Sigmoid colon (tissue), 7 donors: Measurements from ENCODE around the gene ALG3. TPM values are rescaled to one million over a fixed set of nuclear protein-coding genes. Genes with fewer than 3 reads are reported as not detected.

Experiments
- DNase-seq: peaks from one replicate; pipeline ENCODE4 v3.0.0-alpha.2; 2019
- H3K27ac ChIP-seq, 4 donors: fragments of 200-600 bp; sonication (generic); one replicate each; pipeline ENCODE4 v1.5.1; 2016 to 2019; ENCODE audit warnings: mild to moderate bottlenecking in 1 of 4
- H3K27me3 ChIP-seq, 3 donors: fragments of 200-600 bp; sonication (generic); one replicate each; pipeline ENCODE4 v1.5.1; 2019; ENCODE audit warnings: mild to moderate bottlenecking in 1 of 3
- H3K36me3 ChIP-seq, 4 donors: fragments of 200-600 bp; sonication (generic); one replicate each; pipeline ENCODE4 v1.5.1; 2016 to 2019
- H3K4me1 ChIP-seq, 4 donors: fragments of 200-600 bp; sonication (generic); one replicate each; pipeline ENCODE4 v1.5.1; 2017 to 2019
- H3K4me3 ChIP-seq, 4 donors: fragments of 200-600 bp; sonication (generic); one replicate each; pipeline ENCODE4 v1.5.1; 2017 to 2019; ENCODE audit warnings: mild to moderate bottlenecking in 2 of 4, moderate library complexity in 1 of 4
- H3K9me3 ChIP-seq, 4 donors: fragments of 200-600 bp in 3 of 4; sonication (generic) in 3 of 4; one replicate each; pipeline versions ENCODE4 v1.5.1 to v1.6.1; 2013 to 2019
- EP300 ChIP-seq, 4 donors: sonication (generic); formaldehyde crosslinking; IDR thresholded peaks; one replicate each; pipeline ENCODE4 v1.6.1; 2017; ENCODE audit warnings: antibody characterized with exemption in 4 of 4
- POLR2A ChIP-seq, 2 donors: fragments of 450-650 bp; IDR thresholded peaks; one replicate each; pipeline ENCODE4 v1.6.1; 2016; ENCODE audit warnings: antibody characterized with exemption in 2 of 2, mild to moderate bottlenecking in 2 of 2, moderate library complexity in 2 of 2
- POLR2AphosphoS5 ChIP-seq, 4 donors: sonication (generic); formaldehyde crosslinking; IDR thresholded peaks; one replicate each; pipeline ENCODE4 v1.6.1; 2017; ENCODE audit warnings: antibody characterized with exemption in 4 of 4
- WGBS, 2 donors: extraction: QIAGEN DNeasy Blood & Tissue Kit; methylation state at CpG; one replicate each; pipeline ENCODE4 v1.1.7; 2013; 5-methylcytosine and 5-hydroxymethylcytosine counted together
- intact Hi-C: fragments of 100-400 bp; cut with DNase I; formaldehyde crosslinking; loops from one replicate; pipeline ENCODE4 v1.15.1; 2023
- polyA plus RNA-seq, 3 donors: library from polyadenylated mRNA; stranded (reverse); fragments of 200-250 nt; gene quantifications; one replicate each; pipeline ENCODE4 v1.2.3, GENCODE V29; 2013
- total RNA-seq, 4 donors: library from RNA; depleted of rRNA; stranded (reverse); fragments of >200 nt; gene quantifications; one replicate each; pipeline ENCODE4 v1.1.0, GENCODE V29; 2016
- TF ChIP-seq, protein P1 (sequence below), 4 experiments: fragments of 450-650 bp in 3 of 4; fragments of 200-600 bp in 1 of 4; IDR thresholded peaks; one replicate each; pipeline ENCODE4 v1.5.1; 2016 to 2019; ENCODE audit warnings: antibody characterized with exemption in 4 of 4, mild to moderate bottlenecking in 3 of 4, moderate library complexity in 2 of 4
- donor health status: healthy with polysubstance abuse.
- donor health status: Bipolar disorder and iron deficiency.
- donor health status: healthy.

The ALG3 gene
- total and polyA plus RNA-seq, 7 donors, result 9.9 to 46.8 (median 36.0) TPM

DNA sequence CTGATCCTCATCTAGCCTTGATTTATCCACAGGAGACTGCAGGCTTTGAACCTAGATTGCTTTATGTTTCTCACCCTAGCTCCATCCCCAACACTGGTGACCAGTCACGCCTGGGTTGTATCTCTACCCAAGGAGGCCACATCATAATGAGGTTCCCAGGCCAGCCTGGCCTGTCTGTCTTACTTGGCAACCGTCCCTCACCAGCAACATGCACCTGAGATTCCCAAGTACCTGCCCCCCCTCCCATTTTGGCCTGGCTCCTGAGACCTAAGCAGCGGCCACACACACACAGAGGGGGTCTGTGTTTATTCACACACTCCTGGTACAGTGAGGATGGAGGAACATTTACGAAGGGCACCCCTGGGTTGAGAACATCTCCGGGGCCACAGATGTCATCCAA is 10.2 kb upstream of the ALG3 start:
- no peak for DNase-seq
- 90 to 95% methylated on average over 5 of the region's 5 CpGs for WGBS, 2 donors
- Histone ChIP-seq H3K4me1 (peaks cover 0 to 34% (median 33%) of the 10 kb centered on the region in 4 donors), H3K27me3 (peaks cover 38 to 67% (median 58%) of the 10 kb centered on the region in 3 donors), H3K27ac (no peak overlapping the region), H3K4me3 (no peak overlapping the region), H3K36me3 (no peaks in the 10 kb centered on the region), H3K9me3 (no peaks in the 10 kb centered on the region)
- TF ChIP-seq, protein P1, sequence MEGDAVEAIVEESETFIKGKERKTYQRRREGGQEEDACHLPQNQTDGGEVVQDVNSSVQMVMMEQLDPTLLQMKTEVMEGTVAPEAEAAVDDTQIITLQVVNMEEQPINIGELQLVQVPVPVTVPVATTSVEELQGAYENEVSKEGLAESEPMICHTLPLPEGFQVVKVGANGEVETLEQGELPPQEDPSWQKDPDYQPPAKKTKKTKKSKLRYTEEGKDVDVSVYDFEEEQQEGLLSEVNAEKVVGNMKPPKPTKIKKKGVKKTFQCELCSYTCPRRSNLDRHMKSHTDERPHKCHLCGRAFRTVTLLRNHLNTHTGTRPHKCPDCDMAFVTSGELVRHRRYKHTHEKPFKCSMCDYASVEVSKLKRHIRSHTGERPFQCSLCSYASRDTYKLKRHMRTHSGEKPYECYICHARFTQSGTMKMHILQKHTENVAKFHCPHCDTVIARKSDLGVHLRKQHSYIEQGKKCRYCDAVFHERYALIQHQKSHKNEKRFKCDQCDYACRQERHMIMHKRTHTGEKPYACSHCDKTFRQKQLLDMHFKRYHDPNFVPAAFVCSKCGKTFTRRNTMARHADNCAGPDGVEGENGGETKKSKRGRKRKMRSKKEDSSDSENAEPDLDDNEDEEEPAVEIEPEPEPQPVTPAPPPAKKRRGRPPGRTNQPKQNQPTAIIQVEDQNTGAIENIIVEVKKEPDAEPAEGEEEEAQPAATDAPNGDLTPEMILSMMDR (IDR thresholded peaks at IDR 0.05), result no peak
- TF ChIP-seq POLR2A (IDR thresholded peaks at IDR 0.05), result no peak
- intact Hi-C loops, result no loop called here

DNA sequence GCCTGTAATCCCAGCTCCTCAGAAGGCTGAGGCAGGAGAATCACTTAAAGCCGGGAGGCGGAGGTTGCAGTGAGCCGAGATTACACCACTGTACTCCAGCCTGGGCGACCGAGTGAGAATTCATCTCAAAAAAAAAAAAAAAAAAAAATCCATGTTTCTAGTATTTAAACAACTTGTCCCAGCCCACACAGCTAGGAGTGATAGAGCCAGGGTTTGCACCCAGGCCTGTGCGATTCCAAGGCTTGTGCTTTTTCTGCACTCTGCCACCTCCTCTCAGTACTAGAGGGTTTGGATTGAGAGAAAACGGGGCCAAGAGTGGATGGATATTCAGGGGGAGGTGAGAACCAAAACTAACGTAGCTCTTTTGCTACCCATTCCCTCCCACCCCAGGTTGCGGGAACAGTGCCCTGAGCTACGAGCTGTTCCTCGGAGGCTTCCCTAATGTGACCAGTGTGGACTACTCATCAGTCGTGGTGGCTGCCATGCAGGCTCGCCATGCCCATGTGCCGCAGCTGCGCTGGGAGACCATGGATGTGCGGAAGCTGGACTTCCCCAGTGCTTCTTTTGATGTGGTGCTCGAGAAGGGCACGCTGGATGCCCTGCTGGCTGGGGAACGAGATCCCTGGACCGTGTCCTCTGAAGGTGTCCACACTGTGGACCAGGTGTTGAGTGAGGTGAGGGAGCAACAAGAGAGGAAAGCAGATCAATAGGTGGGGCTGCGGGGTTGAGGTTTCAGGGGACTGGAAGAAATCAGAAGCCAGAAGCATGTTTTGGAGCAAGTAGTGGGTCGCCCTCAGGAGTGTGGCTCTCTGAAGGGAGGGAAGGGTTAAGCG is 8.5 kb upstream of the ALG3 start:
- DNase-seq, result no peak
- H3K27me3 ChIP-seq, result peaks cover 32 to 51% (median 45%) of the 10 kb centered on the region in 3 donors

DNA sequence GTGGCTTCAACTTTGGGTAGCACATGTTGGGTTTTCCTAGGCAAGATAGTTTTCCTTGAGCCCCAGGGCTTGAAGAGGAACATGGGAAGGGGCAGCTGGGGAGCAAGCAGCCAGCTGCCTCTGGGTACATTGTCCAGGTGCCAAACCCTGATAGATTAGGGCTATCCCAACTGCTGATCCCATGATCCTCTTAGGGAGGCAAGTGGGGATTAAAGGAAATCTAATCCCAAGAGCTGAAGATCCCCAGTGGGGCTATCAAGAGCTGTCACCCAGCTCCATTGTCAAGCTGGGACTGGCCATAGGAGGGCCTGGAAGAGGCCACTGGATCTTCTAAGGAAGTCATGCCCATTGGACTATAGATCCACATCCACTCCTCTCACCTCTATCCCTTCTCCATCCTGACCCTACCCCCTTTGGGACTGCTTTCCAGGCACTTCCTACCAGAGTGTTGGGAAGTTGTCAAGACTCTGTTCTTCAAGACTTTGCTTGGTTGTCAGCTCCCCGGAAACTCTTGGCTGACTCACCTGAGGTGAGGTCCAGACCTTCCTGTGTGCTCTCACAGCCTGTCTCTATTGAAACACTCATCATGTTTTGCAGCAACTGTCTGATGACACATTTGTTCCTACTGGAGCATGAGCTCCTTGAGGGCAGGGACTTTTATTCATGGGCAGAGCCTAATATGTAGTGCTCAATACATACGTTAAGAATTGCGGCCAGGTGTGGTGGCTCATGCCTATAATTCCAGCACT is 6.7 kb upstream of the ALG3 start:
- Histone ChIP-seq H3K36me3 (no peaks in the 10 kb centered on the region), H3K4me1 (peaks cover 0 to 13% (median 12%) of the 10 kb centered on the region in 4 donors), H3K27me3 (peaks cover 15 to 33% (median 27%) of the 10 kb centered on the region in 3 donors), H3K9me3 (no peaks in the 10 kb centered on the region), H3K4me3 (no peak overlapping the region), H3K27ac (no peak overlapping the region)
- no peak for DNase-seq
- 94 to 96% methylated on average over 3 of the region's 3 CpGs for WGBS, 2 donors
- intact Hi-C loops, result no loop called here
- TF ChIP-seq EP300 (IDR thresholded peaks at IDR 0.05) (no peak), POLR2AphosphoS5 (IDR thresholded peaks at IDR 0.05) (no peak), POLR2A (IDR thresholded peaks at IDR 0.05) (no peak)
- TF ChIP-seq, protein P1 (IDR thresholded peaks at IDR 0.05), result no peak

More for the DNA sequence above, 8.5 kb upstream of the ALG3 start:
- intact Hi-C loops, result no loop called here
- Histone ChIP-seq H3K4me1 (peaks cover 0 to 31% (median 28%) of the 10 kb centered on the region in 4 donors), H3K36me3 (no peaks in the 10 kb centered on the region), H3K4me3 (no peak overlapping the region), H3K27ac (no peak overlapping the region), H3K9me3 (no peaks in the 10 kb centered on the region)
- TF ChIP-seq, protein P1 (IDR thresholded peaks at IDR 0.05), result no peak
- no peak for TF ChIP-seq EP300 (IDR thresholded peaks at IDR 0.05)
- TF ChIP-seq POLR2AphosphoS5 (IDR thresholded peaks at IDR 0.05), result no peak
- TF ChIP-seq POLR2A (IDR thresholded peaks at IDR 0.05), result no peak
- WGBS, 2 donors, result 93 to 96% methylated on average over 23 of the region's 23 CpGs

DNA sequence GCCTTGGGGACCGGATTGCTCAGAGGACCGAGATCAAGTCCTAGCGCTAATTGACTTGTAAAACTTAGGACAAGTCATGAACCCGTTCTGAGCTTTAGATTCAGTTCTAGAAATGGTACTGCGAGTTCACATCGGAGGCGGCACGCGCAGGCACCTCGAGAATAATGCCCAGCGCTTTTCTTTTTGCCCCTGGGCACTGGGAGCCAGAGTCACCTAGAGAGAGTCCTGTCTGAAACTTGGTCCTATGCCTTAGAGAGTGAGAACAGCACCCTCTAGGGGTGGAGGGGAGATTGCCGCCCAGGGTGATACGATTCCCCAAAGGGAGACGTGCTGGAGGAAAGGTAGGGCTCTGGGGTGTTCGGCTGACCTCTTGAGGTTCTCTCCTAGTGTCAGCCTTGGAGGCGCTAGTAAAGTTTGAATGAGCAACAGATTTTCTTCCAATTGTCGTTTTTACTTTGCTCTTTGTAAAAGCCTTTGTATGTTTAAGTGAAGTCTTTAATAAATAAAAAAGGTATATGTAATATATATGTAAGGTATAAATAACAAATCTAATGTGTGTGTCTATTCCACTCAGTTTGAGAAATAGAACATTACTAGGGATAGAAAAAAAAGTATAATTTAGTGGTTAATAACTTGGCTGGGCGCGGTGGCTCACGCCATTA is 1.5 kb upstream of the ALG3 start:
- no peaks in the 10 kb centered on the region for H3K9me3 ChIP-seq
- H3K27ac ChIP-seq, result peak overlapping the region; percentile 61 to 86 (median 84)
- peak; percentile 88 for DNase-seq
- peaks cover 0 to 4% (median 1%) of the 10 kb centered on the region in 4 donors for H3K36me3 ChIP-seq
- no peaks in the 10 kb centered on the region for H3K27me3 ChIP-seq
- peaks cover 0 to 28% (median 15%) of the 10 kb centered on the region in 4 donors for H3K4me1 ChIP-seq
- TF ChIP-seq POLR2AphosphoS5 (IDR thresholded peaks at IDR 0.05), result no peak
- TF ChIP-seq, protein P1 (IDR thresholded peaks at IDR 0.05), result peak; percentile 42 to 93 (median 86)
- WGBS, 2 donors, result 13% methylated on average over 20 of the region's 20 CpGs
- intact Hi-C loops, result loop anchor here (1.0 kb wide), 1 partner anchor 355 kb away; no protein-coding TSS in a partner anchor
- peak overlapping the region; percentile 71 to 88 (median 81) for H3K4me3 ChIP-seq
